ENCODE measurements around the gene DTX3. TPM values are rescaled to one million over a fixed set of nuclear protein-coding genes. Genes with fewer than 3 reads are reported as not detected.

Gene DTX3
- total RNA-seq, 4 donors from 2014 or later = 3.5 to 13.8 (median 6.8) TPM

- H3K27me3 ChIP-seq = peaks cover 3 to 18% (median 15%) of the 10 kb centered on the region in 3 donors
- H3K4me3 ChIP-seq = no peak overlapping the region
- intact Hi-C loops (cut with DNase I; ENCODE audit: low total_unique reads) = no loop called here
- TF ChIP-seq POLR2A (IDR thresholded peaks at IDR 0.05) = no peak
- TF ChIP-seq CTCF (IDR thresholded peaks at IDR 0.05 in 4 of 5, conservative IDR thresholded peaks at IDR 0.05 in 1 of 5) = no peak
- in situ Hi-C loops (cut with MboI; ENCODE audit: low sequenced_read_pairs in 4 of 4) = loop anchor here in 2 of 4 donors (5.0 to 10.0 kb wide), 2 partner anchors 46 to 54 kb away; no protein-coding TSS in a partner anchor
- ATAC-seq (no peak), DNase-seq (no peak)
- H3K9me3 ChIP-seq = no peaks in the 10 kb centered on the region
- H3K4me1 ChIP-seq = peaks cover 0 to 11% of the 10 kb centered on the region in 2 donors
- no peak overlapping the region for H3K27ac ChIP-seq
- peaks cover 0 to 5% of the 10 kb centered on the region in 2 donors for H3K36me3 ChIP-seq
Measured at GRCh38 chr12:57628280-57629191, 23.9 kb downstream of the DTX3 start.

- in situ Hi-C loops (cut with MboI; ENCODE audit: low sequenced_read_pairs in 4 of 4) (loop anchor here in 2 of 4 donors (5.0 to 10.0 kb wide), 2 partner anchors 48 to 55 kb away; no protein-coding TSS in a partner anchor), intact Hi-C loops (cut with DNase I; ENCODE audit: low total_unique reads) (no loop called here)
- no peak for ATAC-seq
- no peak for DNase-seq
- Histone ChIP-seq H3K4me3 (no peak overlapping the region), H3K4me1 (peaks cover 0 to 11% of the 10 kb centered on the region in 2 donors), H3K27ac (no peak overlapping the region), H3K36me3 (peaks cover 0 to 5% of the 10 kb centered on the region in 2 donors), H3K27me3 (peaks cover 0 to 4% (median 3%) of the 10 kb centered on the region in 3 donors), H3K9me3 (no peaks in the 10 kb centered on the region)
- TF ChIP-seq CTCF (IDR thresholded peaks at IDR 0.05 in 4 of 5, conservative IDR thresholded peaks at IDR 0.05 in 1 of 5) = no peak
- TF ChIP-seq POLR2A (IDR thresholded peaks at IDR 0.05) = no peak
Measured at GRCh38 chr12:57629897-57630471, 25.4 kb downstream of the DTX3 start.

- TF ChIP-seq CTCF (IDR thresholded peaks at IDR 0.05 in 4 of 5, conservative IDR thresholded peaks at IDR 0.05 in 1 of 5) (no peak), POLR2A (IDR thresholded peaks at IDR 0.05) (no peak)
- peaks cover 0 to 3% (median 0%) of the 10 kb centered on the region in 3 donors for H3K27me3 ChIP-seq
- intact Hi-C loops (cut with DNase I; ENCODE audit: low total_unique reads) = no loop called here
Measured at GRCh38 chr12:57630891-57631433, 26.3 kb downstream of the DTX3 start.

GRCh38 chr12:57631566-57632072 lies 27.0 kb downstream of the DTX3 start:
- no peaks in the 10 kb centered on the region for H3K9me3 ChIP-seq
- ATAC-seq (no peak), DNase-seq (no peak)
- peak overlapping the region; percentile 70 to 82 (median 78) for H3K4me3 ChIP-seq
- TF ChIP-seq CTCF (IDR thresholded peaks at IDR 0.05 in 4 of 5, conservative IDR thresholded peaks at IDR 0.05 in 1 of 5) (no peak), POLR2A (IDR thresholded peaks at IDR 0.05) (no peak)
- in situ Hi-C loops (cut with MboI; ENCODE audit: low sequenced_read_pairs in 4 of 4) (no loop called here), intact Hi-C loops (cut with DNase I; ENCODE audit: low total_unique reads) (loop anchor here (2.0 kb wide), 2 partner anchors 49 to 61 kb away; no protein-coding TSS in a partner anchor)
- peaks cover 0 to 5% of the 10 kb centered on the region in 2 donors for H3K36me3 ChIP-seq
- H3K27ac ChIP-seq = no peak overlapping the region
- H3K4me1 ChIP-seq = peaks cover 0 to 11% of the 10 kb centered on the region in 2 donors
- H3K27me3 ChIP-seq = peaks cover 0 to 3% (median 0%) of the 10 kb centered on the region in 3 donors

More at GRCh38 chr12:57630891-57631433, 26.3 kb downstream of the DTX3 start:
- Histone ChIP-seq H3K9me3 (no peaks in the 10 kb centered on the region), H3K4me1 (peaks cover 0 to 11% of the 10 kb centered on the region in 2 donors), H3K27ac (no peak overlapping the region), H3K36me3 (peaks cover 0 to 5% of the 10 kb centered on the region in 2 donors), H3K4me3 (no peak overlapping the region)
- ATAC-seq (no peak), DNase-seq (no peak)
- in situ Hi-C loops (cut with MboI; ENCODE audit: low sequenced_read_pairs in 4 of 4) = no loop called here

Measured in gastrocnemius medialis (tissue), 4 donors.